T-helper 17 cell (primary cell): ENCODE results near the gene UGCG. TPM values are rescaled to one million over a fixed set of nuclear protein-coding genes. Genes with fewer than 3 reads are reported as not detected.

ENCODE experiments used
- ATAC-seq: fragments of 150-1000 bp; cut with Tn5 transposase; 2 replicates; pipeline ENCODE4 v1.10.0; 2021; ENCODE audit warnings: mild to moderate bottlenecking, moderate library complexity
- DNase-seq, 3 donors: peaks; one replicate each; pipeline versions ENCODE4 v3.0.0 to v3.0.0-alpha.2; 2020 to 2021
- H3K9me3 ChIP-seq: one replicate; pipeline ENCODE4 v1.7.0; 2013; ENCODE audit warnings: low read length, mild to moderate bottlenecking; ENCODE audit not compliant: control insufficient read depth, poor library complexity, severe bottlenecking
- H3K27ac Mint-ChIP-seq: one replicate; pipeline ENCODE4 v1.8.0; 2022; ENCODE audit warnings: mild to moderate bottlenecking, moderate library complexity, mixed read lengths
- H3K27me3 Mint-ChIP-seq: one replicate; pipeline ENCODE4 v1.8.0; 2022; ENCODE audit warnings: mixed read lengths
- H3K36me3 Mint-ChIP-seq: one replicate; pipeline ENCODE4 v1.8.0; 2022; ENCODE audit warnings: low read depth, mixed read lengths
- H3K4me1 Mint-ChIP-seq: one replicate; pipeline ENCODE4 v1.8.0; 2022; ENCODE audit warnings: mild to moderate bottlenecking, mixed read lengths
- H3K4me3 Mint-ChIP-seq: one replicate; pipeline ENCODE4 v1.8.0; 2022; ENCODE audit warnings: mild to moderate bottlenecking, moderate library complexity, mixed read lengths
- total RNA-seq, 4 donors: library from RNA in 2 of 4; stranded (reverse) in 2 of 4; gene quantifications; one replicate each; pipeline ENCODE4 v1.2.3 and lab custom pipeline; 2022 to 2026

Gene UGCG
- total RNA-seq, 2 donors from 2014 or later, result 35.5 TPM

DNA sequence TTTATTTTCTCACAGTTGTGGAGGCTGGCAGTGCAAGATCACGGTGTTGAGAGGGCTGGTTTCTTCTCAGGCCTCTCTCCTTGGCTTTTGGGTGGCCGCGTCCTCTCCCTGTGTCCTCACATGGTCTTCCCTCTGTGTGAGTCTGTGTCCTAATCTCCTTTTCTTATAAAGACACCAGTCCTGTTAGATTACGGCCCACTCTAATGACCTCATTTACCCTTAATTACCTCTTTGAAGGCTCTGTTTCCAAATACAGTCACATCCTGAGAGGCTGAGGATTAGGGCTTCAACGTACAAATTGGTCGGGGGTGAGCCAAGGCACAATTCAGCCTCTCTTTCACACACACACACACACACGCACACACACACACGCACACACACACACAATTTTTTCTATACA lies 73.0 kb downstream of the UGCG start:
- H3K4me1 Mint-ChIP-seq, result peaks cover 4% of the 10 kb centered on the region
- DNase-seq (no peak), ATAC-seq (no peak)
- no peaks in the 10 kb centered on the region for H3K27me3 Mint-ChIP-seq
- H3K27ac Mint-ChIP-seq, result no peak overlapping the region
- no peaks in the 10 kb centered on the region for H3K9me3 ChIP-seq
- H3K36me3 Mint-ChIP-seq, result no peaks in the 10 kb centered on the region
- no peak overlapping the region for H3K4me3 Mint-ChIP-seq

DNA sequence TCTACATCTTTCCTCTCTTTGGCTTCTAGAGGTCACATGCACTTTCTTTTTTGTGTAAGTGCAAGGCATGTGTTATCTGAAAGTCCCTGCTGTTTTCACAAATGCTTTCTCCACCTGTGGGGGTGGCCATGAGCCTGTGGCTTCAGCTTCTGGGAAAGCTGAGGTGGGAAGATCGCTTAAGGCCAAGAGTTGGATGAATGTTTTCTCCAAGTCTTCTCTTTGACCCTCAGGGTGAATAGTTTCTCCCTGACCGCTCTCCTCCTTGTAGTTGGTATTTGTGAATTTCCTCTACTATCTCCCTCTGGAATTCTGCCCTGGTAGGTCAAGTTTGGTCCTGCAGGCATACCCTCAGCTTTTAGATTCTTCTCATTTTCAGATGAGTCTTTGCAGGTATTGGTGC lies 74.2 kb downstream of the UGCG start:
- H3K36me3 Mint-ChIP-seq, result no peaks in the 10 kb centered on the region
- no peak for DNase-seq
- no peaks in the 10 kb centered on the region for H3K27me3 Mint-ChIP-seq
- H3K4me3 Mint-ChIP-seq, result no peak overlapping the region
- ATAC-seq, result no peak
- H3K9me3 ChIP-seq, result no peaks in the 10 kb centered on the region
- H3K27ac Mint-ChIP-seq, result no peak overlapping the region
- peaks cover 8% of the 10 kb centered on the region for H3K4me1 Mint-ChIP-seq

DNA sequence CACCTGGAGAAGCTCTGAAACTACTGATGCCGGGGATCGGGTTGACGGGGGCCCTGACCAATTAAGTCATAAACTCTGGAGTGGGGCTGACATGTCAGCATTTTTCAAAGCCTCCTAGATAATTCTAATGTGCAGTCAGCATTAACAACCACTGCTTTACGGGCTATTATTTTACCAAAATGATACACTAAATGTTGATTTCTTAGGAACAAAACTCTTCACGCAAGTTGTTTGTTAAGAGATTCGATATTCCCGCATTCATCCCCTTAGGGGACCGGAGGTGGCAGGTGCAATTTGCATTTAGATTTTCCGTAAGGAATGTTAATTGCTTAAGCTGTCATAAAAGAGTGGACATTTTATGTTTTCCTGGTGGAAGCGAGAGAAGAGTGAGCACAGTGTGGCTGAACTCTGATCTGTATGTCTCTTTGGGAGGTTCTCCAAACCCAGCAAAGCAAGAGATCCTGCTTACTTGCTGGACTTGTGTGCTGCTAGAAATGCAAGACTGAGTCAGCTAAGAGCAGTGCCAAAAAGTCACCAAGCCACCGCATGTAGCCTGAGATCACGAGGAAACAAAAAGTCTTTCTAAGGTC lies 77.6 kb downstream of the UGCG start:
- H3K4me1 Mint-ChIP-seq, result peaks cover 12% of the 10 kb centered on the region
- H3K9me3 ChIP-seq, result no peaks in the 10 kb centered on the region
- ATAC-seq (no peak), DNase-seq (no peak)
- H3K27me3 Mint-ChIP-seq, result no peaks in the 10 kb centered on the region
- no peaks in the 10 kb centered on the region for H3K36me3 Mint-ChIP-seq
- no peak overlapping the region for H3K4me3 Mint-ChIP-seq
- H3K27ac Mint-ChIP-seq, result no peak overlapping the region

DNA sequence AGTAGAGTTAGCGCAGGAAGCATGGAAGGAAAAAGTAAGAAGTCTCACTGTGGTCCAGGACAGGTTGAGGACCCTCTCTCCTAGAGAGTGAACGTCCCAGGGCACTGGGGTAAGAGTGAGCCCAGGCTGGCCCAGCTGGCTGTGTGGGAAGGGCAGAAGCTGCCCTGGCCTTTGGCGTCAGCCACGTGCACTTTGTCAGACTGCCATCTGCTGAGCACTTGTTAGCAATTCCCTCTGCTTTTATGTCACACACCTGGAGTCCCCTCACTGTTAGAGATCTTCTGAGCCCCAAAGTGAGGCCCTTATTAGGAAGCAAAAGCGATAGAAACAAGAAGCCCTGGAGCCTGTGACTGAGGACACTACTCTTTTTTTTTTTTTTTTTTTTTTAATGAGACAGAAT lies 79.1 kb downstream of the UGCG start:
- H3K4me3 Mint-ChIP-seq, result peak overlapping the region; percentile 21
- no peak for ATAC-seq
- no peaks in the 10 kb centered on the region for H3K27me3 Mint-ChIP-seq
- no peak for DNase-seq
- H3K27ac Mint-ChIP-seq, result peak overlapping the region; percentile 69
- no peaks in the 10 kb centered on the region for H3K36me3 Mint-ChIP-seq
- H3K4me1 Mint-ChIP-seq, result peaks cover 21% of the 10 kb centered on the region
- H3K9me3 ChIP-seq, result no peaks in the 10 kb centered on the region

DNA sequence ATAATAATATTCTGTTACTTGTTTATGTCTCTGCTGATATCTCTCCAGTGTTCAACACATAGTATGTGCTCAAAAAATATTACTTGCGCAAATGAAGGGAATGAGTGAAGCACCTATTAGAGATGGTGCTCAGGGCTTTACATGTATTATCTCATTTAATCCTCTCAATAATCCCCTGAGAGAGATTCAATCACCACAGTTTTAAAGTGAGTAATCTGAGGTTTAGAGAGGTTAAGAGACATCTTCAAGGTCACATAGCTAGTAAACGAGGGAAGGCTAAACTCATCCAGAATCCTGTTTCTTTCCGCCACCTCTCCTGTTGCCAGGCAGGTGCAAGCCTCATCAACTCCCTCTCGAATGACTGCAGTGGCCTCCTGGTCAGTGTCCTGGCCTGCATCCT lies 82.0 kb downstream of the UGCG start:
- H3K4me1 Mint-ChIP-seq, result peaks cover 26% of the 10 kb centered on the region
- no peak overlapping the region for H3K27ac Mint-ChIP-seq
- H3K9me3 ChIP-seq, result no peaks in the 10 kb centered on the region
- no peak overlapping the region for H3K4me3 Mint-ChIP-seq
- no peaks in the 10 kb centered on the region for H3K36me3 Mint-ChIP-seq
- ATAC-seq (no peak), DNase-seq (no peak)
- no peaks in the 10 kb centered on the region for H3K27me3 Mint-ChIP-seq

DNA sequence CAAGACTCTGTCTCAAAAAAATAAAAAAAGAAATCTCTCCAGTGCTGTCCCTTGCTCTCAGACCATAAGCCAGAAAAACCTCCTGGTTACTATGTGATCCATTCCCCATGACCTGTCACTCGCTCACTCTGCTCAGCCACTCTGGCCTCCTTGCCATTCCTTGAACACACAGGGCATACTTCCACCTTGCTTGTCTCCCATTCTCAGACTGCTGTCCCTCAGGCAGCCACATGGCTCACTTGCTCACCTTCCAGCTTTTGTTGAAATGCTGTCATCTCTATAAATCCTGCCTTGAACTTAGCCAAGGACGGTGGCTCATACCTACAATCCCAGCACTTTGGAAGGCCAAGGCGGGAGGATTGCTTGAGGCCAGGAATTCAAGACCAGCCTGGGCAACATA lies 82.9 kb downstream of the UGCG start:
- no peak for ATAC-seq
- Mint-ChIP-seq H3K36me3 (no peaks in the 10 kb centered on the region), H3K4me1 (peaks cover 30% of the 10 kb centered on the region), H3K4me3 (no peak overlapping the region), H3K27me3 (no peaks in the 10 kb centered on the region), H3K27ac (no peak overlapping the region)
- H3K9me3 ChIP-seq, result no peaks in the 10 kb centered on the region
- no peak for DNase-seq

DNA sequence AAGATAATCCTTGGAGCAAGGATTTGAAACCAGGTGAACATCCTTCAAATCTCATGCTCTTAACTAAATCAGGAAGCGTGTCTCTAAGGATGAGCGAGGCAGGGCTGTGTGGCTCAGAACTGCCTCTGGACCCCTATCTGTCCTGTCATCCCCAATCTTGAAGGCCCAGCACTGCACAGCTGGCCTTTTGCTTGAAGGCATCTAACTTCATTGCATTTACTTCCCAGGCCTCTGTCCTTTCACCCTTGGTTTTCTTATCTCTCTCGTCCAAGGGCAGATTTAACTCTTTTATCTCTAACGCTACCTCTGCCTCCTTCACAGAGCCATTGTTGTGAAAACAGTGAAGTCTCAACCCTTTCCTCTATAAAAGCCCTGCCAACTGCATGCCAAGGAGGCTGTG lies 83.8 kb downstream of the UGCG start:
- Mint-ChIP-seq H3K4me1 (peaks cover 32% of the 10 kb centered on the region), H3K4me3 (no peak overlapping the region), H3K27me3 (no peaks in the 10 kb centered on the region), H3K36me3 (no peaks in the 10 kb centered on the region), H3K27ac (no peak overlapping the region)
- no peak for ATAC-seq
- DNase-seq, result no peak
- no peaks in the 10 kb centered on the region for H3K9me3 ChIP-seq

DNA sequence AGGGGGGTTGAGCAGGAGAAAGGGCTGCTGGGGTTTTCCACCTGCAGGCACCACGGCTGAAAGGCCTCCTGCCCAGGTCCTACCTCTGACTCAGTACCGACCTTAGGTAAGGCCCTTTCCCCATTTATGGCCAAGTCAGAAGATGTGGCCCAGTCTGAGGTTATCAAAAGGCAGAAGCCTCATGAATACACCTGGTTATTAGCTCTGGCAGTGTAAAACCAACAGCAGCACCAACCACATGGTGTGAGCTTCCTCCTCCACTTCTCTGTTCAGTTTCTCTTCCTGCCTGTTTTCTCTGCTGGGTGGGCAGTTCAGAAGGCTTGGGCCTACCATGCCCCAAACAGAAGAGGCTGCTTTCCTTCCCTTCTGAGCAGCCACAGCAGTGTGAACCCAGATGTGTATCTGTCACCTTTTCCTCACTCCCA lies 86.9 kb downstream of the UGCG start:
- ATAC-seq, result peak; percentile 64
- Mint-ChIP-seq H3K36me3 (no peaks in the 10 kb centered on the region), H3K4me1 (peaks cover 33% of the 10 kb centered on the region), H3K27me3 (no peaks in the 10 kb centered on the region), H3K27ac (peak overlapping the region; percentile 66), H3K4me3 (no peak overlapping the region)
- H3K9me3 ChIP-seq, result no peaks in the 10 kb centered on the region
- no peak for DNase-seq

DNA sequence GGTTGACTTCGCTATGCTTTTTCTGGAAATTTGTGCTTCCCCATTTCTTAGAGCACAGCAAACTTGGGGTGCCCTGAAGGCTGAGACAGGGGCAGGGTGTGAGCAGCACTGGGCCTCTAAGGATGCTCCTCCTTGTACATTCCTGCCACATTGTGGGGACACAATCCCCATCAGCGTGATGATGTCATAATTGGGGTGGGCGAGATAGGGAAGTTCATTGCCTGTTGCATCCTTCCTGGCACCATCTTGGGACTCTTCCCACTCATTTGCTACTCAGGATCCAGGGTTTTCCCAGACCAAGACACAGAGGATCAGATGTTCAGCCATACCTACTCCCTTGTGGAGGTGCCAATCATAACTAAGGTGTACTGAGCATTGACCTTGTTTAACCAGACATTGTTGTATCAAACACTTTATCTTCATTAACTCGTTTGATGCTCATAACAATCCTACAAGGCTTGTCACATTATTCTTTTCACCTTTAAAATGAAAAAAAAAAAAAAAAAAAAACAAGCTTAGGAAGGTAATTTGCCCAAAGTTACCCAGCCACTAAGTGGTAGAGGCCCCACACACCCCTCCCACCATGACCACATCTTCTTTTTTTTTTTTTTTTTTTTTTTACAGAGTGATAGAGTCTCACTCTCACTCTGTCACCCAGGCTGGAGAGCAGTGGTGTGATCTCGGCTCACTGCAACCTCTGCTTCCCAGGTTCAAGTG lies 87.6 kb downstream of the UGCG start:
- no peaks in the 10 kb centered on the region for H3K9me3 ChIP-seq
- Mint-ChIP-seq H3K4me1 (peaks cover 33% of the 10 kb centered on the region), H3K4me3 (no peak overlapping the region), H3K27ac (peak overlapping the region; percentile 66), H3K27me3 (no peaks in the 10 kb centered on the region), H3K36me3 (no peaks in the 10 kb centered on the region)
- no peak for ATAC-seq
- no peak for DNase-seq

Other genes with a start within 250 kb of the UGCG start
- 1 to 10 TPM; 5.3 to 6.7 TPM for gene GNG10, start 235.2 kb upstream of the UGCG start, total RNA-seq
- gene SHOC1, start 101.9 kb upstream of the UGCG start, total RNA-seq, result not detected